RCC 7860 (cell line): ENCODE measurements around the gene NFASC.

Source experiments
- DNase-seq: peaks from one replicate; pipeline ENCODE4 v3.0.0-alpha.2; 2015; ENCODE audit warnings: low spot score
- FAIRE-seq: peaks from 2 replicates; lab custom pipeline; 2012; peaks lifted over from hg19 to GRCh38; lab: Jason Lieb, UNC

NFASC gene

DNA sequence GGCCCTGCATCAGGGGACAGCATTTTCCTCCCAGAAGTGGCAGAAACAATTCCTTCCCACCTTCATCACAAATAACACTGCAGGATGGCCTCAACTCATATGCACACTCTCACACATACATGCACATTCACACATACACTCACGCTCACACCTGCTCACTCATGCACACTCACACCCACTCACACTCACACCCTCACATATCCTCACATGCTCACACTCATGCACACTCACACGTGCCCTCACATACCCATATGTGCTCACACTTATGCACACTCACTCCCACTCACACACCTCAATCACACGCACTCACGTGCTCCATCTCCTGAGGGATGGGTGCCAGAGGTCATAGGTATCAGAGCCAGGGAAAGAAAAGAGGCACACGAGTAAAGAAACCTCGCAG is 77.1 kb downstream of the NFASC start:
- DNase-seq (no peak), FAIRE-seq (no peak)

DNA sequence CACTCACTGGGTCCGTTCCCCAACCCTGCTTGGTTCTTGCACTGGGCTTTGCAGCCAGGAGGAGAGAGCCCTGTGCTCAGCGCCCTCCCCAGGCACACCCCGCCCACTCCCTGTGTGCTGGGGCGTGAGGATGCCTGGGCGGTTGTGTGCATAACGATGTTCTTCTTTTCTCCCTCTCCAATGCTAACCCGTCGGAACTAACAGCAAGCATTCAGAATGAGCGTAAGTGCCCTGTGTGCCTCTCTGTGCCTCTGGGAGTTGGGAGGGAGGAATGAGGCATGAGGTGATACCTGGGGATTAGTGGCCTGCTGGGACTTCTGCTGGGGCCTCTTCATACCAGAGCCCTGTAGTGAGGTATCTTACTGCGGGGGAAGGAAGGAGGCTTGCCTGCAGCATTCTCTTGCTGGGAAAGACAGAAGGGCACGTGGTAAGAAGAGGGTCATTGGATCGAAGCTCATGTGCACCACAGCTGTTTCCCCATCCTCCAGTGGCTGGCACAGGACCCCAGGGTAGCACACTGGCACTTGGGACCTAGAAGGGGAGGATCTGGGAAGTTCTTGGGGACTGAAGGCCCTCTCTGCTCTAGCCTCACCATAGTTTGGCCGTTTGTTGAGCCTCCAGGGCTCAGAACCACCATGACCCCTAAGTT is 79.8 kb downstream of the NFASC start:
- DNase-seq (no peak), FAIRE-seq (no peak)

DNA sequence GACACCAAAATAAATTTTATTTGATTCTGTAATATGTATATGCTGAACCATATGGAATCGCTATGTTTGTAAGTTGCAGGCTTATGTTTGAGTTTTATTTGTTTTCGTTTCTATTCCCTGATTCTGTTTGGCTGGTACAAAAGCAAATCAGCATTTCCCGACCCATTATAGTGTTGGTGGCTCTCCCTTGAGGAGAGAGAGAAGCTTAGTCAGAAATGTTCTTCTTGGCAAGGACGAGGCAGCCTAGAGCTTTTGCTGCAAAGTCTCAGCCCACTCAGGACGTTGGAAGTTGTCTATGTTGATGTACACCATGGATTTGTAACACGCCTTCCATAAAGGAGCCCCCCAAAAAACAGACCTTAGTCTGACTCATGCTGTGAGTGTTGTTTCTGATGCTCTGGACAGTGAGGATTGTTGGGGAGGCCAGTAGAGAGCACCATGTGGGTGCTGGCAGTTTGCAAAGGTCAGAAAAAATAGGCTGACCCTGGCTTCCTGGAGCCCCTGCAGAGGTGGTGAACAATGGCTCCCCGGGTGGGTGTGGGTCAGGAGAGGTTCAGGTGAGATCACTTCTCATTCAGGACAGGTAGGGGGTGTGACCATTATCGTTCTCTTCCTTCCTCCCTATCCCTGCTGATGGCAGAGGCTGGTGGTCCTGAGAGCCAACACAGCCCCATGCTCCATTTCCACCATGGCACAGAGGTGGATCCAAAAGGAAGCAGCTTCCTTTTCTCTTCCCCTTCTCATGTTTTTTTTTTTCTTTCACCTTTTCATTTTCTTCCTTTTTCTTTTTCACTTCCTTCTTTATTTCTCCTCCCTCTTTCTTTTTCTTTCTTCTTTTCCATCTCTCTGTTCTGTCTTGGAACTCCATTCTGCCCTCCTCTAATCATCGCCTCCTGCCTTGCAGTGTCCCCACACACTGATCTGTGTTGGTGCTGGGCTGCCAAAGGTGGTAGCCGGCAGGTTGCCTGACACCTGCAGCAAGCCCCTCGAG is 88.0 kb downstream of the NFASC start:
- FAIRE-seq, result no peak

DNA sequence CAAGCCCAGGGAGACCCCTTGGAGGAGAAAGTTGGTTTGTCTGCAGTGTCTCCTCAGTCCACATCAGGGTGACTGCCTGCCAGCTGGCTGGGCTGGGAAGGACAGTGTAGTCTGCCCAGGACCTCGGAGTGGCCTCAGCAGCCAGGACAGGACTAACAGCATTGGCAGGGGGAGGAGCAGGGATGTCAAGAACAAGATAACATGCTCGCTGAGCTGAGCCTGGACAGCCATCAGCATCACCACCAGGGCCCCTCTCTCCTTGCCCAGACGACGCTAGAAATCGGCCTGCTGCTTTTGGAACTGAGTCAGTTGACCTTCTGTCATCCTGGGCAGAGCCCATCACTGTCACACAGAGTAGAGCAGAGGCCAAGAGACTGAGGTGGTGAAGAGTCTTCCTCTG is 88.7 kb downstream of the NFASC start:
- FAIRE-seq (no peak), DNase-seq (no peak)

More for the DNA sequence above, 88.0 kb downstream of the NFASC start:
- DNase-seq, result no peak

DNA sequence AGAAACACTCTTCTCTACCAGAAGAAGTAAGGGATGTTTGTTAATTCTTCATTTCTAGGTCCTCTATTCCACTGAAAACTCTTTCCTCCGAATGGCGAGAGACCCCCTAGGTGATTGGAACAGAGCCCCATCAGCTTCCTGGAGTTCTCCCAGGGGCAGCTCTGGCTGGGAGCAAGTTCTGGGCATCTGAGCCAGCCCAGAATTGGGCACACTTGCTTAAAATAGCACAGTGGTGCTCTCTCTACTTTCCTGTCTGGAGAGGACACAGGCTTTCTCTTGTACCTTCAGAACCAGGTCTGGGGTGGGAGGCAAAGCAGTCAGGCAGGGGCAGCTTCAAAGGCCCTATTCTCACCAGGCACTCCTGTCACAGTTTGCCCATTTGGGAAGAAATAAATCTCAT is 89.2 kb downstream of the NFASC start:
- FAIRE-seq (no peak), DNase-seq (no peak)

DNA sequence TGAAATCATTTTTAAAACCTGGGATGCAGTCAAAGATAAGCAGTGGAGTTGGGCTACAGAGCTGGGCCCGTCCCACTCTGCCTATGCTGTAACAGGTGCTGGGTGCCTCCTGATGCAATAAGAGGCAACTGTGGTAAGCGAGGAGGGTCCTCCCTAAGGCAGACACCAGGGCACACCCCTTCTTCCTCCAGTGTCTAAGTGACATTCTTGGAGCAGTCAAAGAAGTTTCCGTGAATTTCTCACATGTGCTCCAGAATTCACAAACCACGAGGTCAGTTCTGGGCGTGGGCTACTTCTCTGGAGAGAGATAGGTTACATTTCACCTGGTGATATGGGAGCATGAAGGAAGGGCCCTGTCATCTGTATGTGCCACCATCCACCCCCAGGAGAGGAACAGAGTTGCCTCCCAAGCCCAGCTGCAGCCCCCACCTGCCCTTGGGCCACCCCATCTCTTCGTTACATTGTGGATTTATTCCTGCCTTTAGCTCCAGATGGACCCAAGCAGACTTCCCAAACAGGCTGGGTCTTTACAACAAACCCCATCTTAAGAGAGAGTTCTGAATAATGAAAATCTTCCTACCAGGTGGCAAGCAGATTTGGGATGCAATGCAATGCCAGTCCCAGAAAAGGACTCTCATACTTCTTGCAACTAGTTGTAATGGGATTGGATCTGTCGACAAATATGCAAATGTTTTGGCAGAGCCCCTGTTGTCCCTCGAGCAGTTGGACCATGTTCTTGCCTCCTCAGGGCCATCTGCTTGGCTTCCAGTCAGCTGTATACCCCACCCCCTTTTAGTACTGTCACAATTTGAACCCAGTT is 89.9 kb downstream of the NFASC start:
- DNase-seq (no peak), FAIRE-seq (no peak)

DNA sequence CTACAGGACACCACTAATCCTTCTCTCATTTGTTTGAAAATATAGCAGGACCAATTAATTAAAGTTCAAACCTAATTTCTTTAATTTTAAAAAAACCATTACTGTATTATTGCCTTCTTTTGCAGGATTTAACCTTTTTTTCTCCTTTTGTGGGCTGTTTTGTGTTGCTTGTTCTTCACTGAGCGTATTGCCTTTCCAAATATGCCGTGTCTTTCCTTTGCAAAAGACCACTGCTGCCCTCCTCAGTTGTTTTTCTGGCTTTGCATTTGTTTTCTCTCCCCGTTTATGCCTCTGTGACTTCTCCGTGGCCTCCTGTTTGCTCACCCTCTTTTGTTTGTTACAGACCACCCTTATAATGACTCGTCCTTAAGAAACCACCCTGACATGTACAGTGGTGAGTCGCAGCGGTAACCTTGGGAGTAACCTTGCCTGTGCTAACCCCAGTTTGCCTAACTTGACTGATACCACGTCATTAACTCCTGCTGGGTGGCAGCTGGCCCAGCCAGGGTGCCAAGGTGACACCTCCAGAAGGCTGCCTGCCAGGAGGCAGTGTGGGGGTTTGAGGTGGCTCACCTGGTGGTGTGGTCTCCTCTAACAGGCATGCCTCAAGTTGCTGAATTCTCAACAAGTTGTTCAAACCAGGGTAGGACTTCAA is 91.2 kb downstream of the NFASC start:
- FAIRE-seq, result no peak

DNA sequence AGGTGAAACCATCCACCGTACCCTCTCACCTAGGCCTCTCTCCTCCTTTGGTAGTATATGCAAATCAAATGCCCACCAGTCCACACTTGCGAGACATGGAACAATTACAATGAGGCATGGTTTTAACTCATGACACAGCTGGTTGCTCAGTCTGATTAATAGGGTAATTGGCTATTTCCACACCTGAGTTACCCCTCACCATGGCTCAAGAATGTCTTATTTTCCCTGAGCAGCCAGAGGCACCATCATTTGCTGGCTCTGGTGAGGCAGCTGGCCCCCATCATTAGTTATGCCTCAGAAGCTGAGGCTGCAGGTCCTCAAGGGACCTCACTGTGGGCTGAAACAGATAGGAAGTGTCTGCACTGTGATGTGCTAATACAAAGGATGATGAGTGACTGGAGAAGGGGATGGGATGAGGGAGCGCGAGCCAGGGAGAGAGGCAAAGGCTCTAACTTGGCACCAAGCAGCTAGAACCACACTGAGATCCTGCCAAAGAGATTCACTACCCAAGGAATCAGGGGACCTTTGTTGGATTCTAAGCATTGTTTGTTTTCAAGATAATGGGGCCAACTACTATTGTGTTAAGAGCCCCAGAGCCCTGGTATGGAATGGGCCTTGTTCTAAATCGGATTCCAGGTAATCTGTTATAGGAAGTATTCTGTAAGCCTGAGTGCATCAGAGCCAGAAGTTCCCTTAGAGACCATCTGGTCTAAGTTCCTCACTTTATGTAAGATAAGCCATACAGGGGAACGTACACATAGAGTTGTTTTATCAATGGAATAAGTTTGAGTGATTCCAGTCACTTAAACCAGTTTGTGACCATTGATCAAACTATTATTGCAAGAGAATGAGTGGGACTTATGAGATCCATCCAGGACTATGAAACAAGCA is 92.3 kb downstream of the NFASC start:
- no peak for FAIRE-seq

More for the DNA sequence above, 91.2 kb downstream of the NFASC start:
- no peak for DNase-seq

DNA sequence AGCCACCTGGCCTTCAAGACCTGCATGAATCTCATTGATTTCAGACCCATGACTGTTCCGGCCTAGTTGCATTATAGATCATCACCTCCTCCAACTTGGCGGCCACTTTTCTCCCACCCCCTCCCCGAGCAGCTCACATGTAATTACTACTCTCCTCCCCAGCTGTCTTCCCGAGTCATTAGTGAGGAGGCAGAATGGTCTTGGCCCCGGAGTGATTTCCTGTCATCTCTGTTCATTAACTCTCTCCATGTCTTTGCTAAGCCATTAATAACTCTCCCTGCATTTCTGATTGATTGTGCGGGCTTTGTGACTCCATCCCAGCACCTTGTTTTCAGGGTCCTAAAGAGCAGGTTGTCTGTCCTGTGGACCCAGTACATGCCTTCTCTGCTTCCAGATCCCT is 96.8 kb downstream of the NFASC start:
- FAIRE-seq (no peak), DNase-seq (no peak)

More for the DNA sequence above, 92.3 kb downstream of the NFASC start:
- DNase-seq, result no peak

DNA sequence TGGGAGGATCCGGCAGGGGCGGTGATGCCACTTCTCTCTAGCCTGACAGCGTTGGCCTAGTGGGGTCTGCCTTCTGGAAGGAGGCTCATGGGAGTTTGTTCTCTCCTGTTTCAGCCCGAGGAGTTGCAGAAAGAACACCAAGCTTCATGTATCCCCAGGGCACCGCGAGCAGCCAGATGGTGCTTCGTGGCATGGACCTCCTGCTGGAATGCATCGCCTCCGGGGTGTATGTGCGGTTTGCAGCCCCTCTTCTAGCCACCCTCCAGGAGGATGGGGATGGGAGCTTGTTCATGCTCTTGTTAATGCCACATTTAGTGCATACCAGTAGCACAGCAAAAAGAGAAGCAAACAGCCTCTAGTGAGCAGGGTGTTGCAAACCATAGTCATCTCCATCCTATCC is 97.5 kb downstream of the NFASC start:
- DNase-seq, result no peak
- FAIRE-seq, result no peak

DNA sequence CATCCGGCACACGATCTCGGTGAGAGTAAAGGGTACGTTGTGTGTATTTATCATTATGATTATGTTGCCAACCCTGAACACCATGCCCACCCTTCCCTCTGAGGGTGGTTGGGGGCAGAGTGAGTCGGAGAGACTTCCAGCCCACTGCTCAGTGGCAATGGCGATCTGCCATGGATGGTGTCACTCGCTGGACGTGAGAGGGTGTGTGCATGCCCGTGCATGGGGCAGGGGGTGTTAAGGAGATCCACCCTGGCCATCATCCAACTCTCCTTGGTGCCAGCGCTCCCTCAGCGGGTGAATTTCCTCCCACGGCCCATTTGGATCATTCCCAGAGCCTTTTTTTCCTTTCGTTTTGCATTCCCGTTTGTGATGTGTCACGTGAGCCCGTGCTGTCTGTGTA is 98.3 kb downstream of the NFASC start:
- no peak for FAIRE-seq
- no peak for DNase-seq

DNA sequence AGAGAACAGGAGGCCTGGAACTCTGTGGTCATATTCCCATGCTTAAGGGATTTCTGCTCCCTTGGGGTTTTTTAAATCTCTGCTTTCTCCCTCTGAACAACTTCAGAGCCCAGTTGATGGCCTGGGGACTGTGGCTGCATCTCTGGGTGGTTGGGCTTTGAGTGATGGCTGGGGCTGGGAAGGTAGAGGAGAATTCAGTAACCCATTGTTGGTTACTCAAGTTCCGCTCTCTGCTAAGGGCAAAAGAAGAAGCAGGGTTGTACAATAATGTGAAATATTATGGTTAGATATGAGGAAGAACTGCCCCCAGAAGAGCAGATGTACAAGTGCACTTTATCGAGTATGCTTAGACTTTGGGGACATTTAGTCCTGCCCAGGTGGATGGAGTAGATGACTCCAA is 100.3 kb downstream of the NFASC start:
- no peak for FAIRE-seq
- DNase-seq, result no peak

DNA sequence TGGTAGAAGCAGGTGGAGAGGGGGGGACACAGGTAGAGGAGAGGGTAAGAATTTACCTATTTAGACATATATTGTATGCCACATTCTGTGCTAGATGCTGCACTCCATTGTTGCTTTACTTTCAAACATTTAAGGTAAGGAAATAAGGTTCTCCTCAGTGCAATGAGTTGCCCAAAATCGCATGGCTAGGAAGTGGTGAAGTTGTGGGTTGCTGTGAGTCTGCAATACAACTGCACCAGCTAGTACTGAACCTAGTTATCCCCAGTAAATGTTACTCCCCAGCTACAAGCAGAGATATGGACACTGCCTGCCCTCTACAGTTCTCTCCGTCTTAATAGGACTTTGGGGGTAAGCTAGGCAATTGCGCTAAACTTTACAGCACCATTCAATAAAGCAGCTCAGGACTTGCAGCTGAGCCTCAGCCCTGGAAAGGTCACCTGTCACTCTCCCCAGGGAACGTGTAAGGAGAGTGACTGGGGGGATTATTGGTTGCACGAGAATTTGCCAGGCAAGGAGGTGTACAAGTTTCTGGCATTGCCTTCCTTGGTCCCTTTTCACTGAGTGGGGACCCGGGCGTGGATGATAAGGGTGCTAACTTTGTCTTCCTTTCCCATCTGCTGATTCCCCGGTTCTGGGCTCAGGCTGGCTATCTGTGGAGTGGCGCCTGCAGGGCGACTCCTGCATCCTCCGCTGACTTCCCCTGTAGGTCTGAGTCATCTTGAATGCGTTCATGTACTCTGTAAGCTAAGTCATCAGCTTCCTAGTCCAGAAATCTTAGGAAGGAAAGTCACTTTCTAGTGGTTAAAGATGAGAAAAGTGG is 101.1 kb downstream of the NFASC start:
- DNase-seq, result peak; percentile 58

DNA sequence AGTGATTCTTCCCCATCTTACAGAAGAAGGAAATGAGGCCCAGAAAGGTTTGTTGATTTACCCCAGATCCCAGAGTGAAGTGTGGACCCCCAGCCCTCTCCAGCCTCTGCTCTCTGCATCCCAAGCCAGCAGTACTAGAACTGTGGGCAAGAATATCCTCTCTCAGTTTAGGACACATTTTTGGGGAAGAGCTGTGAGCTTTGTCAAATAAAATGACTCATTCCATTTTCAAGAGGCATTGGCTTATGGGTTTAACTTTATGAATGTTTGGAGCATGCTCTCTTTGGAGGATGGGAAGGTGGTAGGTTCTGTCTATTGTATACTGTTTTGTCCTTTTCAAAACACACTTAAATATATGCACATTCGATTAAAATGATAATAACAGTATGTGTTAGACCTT is 101.8 kb downstream of the NFASC start:
- no peak for DNase-seq
- no peak for FAIRE-seq

More for the DNA sequence above, 101.1 kb downstream of the NFASC start:
- FAIRE-seq, result no peak

DNA sequence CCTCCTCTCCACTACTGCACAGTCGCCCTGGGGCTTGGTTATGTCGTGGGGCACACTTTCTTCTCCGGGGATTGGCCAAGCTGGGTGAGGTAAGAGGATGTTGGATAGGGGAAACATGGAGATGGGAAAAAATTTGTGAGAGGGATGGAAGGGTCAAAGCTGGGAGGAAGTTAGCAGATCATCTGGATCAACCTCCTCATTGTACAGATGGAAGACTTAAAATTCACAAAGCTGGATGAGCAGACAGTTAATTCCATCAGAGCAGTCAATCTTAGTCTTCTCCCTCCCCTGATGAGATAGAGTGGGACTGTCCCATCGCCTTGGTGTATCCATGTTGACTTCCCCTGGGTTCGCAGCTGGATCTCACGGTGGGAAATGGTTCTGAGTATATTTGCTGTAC is 102.8 kb downstream of the NFASC start:
- FAIRE-seq, result no peak
- DNase-seq, result no peak

DNA sequence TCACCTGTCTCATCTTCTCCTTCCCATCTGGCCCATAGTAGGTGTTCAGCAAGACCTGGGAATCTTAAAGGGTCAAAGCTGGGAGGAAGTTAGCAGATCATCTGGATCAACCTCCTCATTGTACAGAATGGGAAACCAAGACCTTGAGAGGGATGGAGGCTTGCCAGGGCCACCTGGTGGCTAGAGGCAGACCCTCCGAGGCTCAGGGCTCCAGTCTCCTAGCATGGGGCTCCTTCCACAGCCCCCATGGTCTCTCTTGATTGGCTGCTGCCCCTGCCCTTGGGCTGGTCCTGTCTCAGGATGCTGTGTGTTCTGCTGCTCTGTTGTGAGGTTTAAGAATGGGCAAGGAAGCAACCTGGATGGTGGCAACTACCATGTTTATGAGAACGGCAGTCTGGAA is 103.7 kb downstream of the NFASC start:
- no peak for FAIRE-seq
- no peak for DNase-seq

DNA sequence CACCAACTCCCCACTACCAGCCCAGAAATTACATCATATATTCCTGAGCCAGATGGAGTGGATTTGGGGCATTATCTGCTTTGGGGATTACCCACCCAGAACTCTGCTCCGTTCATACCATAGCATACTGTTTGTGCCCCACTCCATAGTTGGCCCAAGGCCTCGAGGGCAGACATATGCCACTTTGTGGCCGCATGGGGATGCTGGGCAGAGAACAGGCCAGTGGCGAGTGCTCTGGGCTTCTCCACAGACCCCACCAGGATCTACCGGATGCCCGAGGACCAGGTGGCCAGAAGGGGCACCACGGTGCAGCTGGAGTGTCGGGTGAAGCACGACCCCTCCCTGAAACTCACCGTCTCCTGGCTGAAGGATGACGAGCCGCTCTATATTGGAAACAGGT is 104.4 kb downstream of the NFASC start:
- no peak for DNase-seq
- FAIRE-seq, result no peak

DNA sequence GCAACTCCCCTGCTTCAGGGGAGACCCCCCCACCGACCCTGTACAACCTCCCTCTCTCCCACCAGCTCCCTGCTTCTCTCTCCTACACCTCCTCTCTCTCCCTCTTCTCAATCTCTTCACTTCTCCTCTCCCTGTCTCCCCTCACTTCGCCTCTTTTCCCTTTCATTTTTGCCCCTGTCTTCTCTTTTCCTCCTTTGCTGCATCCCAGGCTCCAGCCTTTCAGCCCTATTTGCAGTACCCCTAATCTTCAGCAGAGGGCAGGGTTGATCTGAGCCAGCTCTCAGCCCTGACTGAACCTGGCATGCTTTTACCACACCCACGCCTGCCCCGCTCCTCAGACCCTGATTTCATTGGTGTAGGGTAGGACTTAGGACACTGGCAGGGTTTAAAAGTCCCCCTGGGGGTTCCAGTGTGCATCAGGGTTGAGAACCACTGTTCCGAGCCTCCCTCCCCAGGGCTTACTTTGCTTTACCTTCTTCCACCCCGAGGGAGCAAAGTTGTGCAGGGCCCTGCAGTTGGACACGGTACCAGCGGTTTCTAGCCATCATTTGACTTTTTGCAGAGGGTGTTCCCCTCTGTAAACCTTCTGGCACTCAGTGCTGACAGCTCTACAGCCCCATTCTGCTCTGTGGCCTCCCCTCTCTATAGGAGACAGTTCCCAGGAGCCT is 105.0 kb downstream of the NFASC start:
- DNase-seq, result peak; percentile 39
- no peak for FAIRE-seq
